Right atrium auricular region (tissue), 2 donors: Measurements from ENCODE around the gene SFSWAP. TPM values are rescaled to one million over a fixed set of nuclear protein-coding genes. Genes with fewer than 3 reads are reported as not detected.
"Not testable (repeated sequence)": the region's sequence is repeated elsewhere in the genome, so short reads cannot be mapped to it uniquely, and the experiment has no call there.

Experiments used
- DNase-seq: peaks from one replicate; pipeline ENCODE4 v3.0.0-alpha.2; 2019; ENCODE audit warnings: low spot score
- H3K27ac ChIP-seq, 2 donors: fragments of 200-600 bp; sonication (generic); 1 replicate in 1 of 2; 2 replicates in 1 of 2; pipeline ENCODE4 v1.5.1; 2016 to 2019
- H3K27me3 ChIP-seq, 2 donors: fragments of 200-600 bp; sonication (generic); one replicate each; pipeline versions ENCODE4 v1.5.1 to v1.6.0; 2017 to 2019
- H3K36me3 ChIP-seq: fragments of 200-600 bp; sonication (generic); one replicate; pipeline ENCODE4 v1.5.1; 2016
- H3K4me1 ChIP-seq, 2 donors: fragments of 200-600 bp; sonication (generic); one replicate each; pipeline versions ENCODE4 v1.5.1 to v1.6.0; 2017 to 2019
- H3K4me3 ChIP-seq, 2 donors: fragments of 200-600 bp; sonication (generic); 1 replicate in 1 of 2; 2 replicates in 1 of 2; pipeline ENCODE4 v1.5.1; 2017 to 2019; ENCODE audit warnings: mild to moderate bottlenecking in 1 of 2, moderate library complexity in 1 of 2
- H3K9me3 ChIP-seq, 2 donors: fragments of 200-600 bp; sonication (generic); one replicate each; pipeline ENCODE4 v1.5.1; 2019
- CTCF ChIP-seq, 2 donors: fragments of 200-600 bp; sonication (generic); IDR thresholded peaks; one replicate each; pipeline ENCODE4 v1.5.1; 2019; ENCODE audit warnings: antibody characterized with exemption in 2 of 2
- total RNA-seq, 2 donors: library from RNA; depleted of rRNA; stranded (reverse); fragments of >200 nt; gene quantifications; one replicate each; pipeline ENCODE4 v1.1.0, GENCODE V29; 2016

SFSWAP gene
- total RNA-seq, 2 donors from 2014 or later = 11.4 to 12.3 TPM

GRCh38 chr12:131736446-131737149 lies 25.7 kb downstream of the SFSWAP start:
- Histone ChIP-seq H3K4me3 (no peak overlapping the region), H3K9me3 (no peaks in the 10 kb centered on the region), H3K4me1 (no peaks in the 10 kb centered on the region), H3K36me3 (peaks cover 55% of the 10 kb centered on the region), H3K27ac (no peak overlapping the region), H3K27me3 (no peaks in the 10 kb centered on the region)
- DNase-seq = no peak
- TF ChIP-seq CTCF (IDR thresholded peaks at IDR 0.05) = no peak

- H3K27ac ChIP-seq = no peak overlapping the region
- H3K9me3 ChIP-seq = no peaks in the 10 kb centered on the region
- no peak for TF ChIP-seq CTCF (IDR thresholded peaks at IDR 0.05)
- no peak for DNase-seq
- H3K27me3 ChIP-seq = no peaks in the 10 kb centered on the region
- peaks cover 57% of the 10 kb centered on the region for H3K36me3 ChIP-seq
- H3K4me3 ChIP-seq = no peak overlapping the region
- H3K4me1 ChIP-seq = no peaks in the 10 kb centered on the region
These were observed 26.4 kb downstream of the SFSWAP start for GRCh38 chr12:131737150-131737827.

GRCh38 chr12:131738196-131738595 lies 27.3 kb downstream of the SFSWAP start:
- no peak overlapping the region for H3K27ac ChIP-seq
- H3K9me3 ChIP-seq = no peaks in the 10 kb centered on the region
- no peak for TF ChIP-seq CTCF (IDR thresholded peaks at IDR 0.05)
- peaks cover 57% of the 10 kb centered on the region for H3K36me3 ChIP-seq
- DNase-seq = no peak
- H3K27me3 ChIP-seq = no peaks in the 10 kb centered on the region
- no peak overlapping the region for H3K4me3 ChIP-seq
- no peaks in the 10 kb centered on the region for H3K4me1 ChIP-seq

GRCh38 chr12:131740626-131741025 lies 29.7 kb downstream of the SFSWAP start:
- no peak for DNase-seq
- Histone ChIP-seq H3K27ac (no peak overlapping the region), H3K9me3 (no peaks in the 10 kb centered on the region), H3K27me3 (no peaks in the 10 kb centered on the region), H3K4me1 (no peaks in the 10 kb centered on the region), H3K36me3 (peaks cover 57% of the 10 kb centered on the region), H3K4me3 (no peak overlapping the region)
- TF ChIP-seq CTCF (IDR thresholded peaks at IDR 0.05) = no peak

- H3K9me3 ChIP-seq, H3K27ac ChIP-seq, H3K4me3 ChIP-seq, H3K4me1 ChIP-seq, H3K27me3 ChIP-seq: not testable (repeated sequence)
- peak; percentile 9 for DNase-seq
- H3K36me3 ChIP-seq = peaks cover 75% of the 10 kb centered on the region
These were observed 31.9 kb downstream of the SFSWAP start for GRCh38 chr12:131742761-131743160.

- not testable (repeated sequence) for H3K27ac ChIP-seq, H3K4me1 ChIP-seq, H3K9me3 ChIP-seq, H3K27me3 ChIP-seq, H3K4me3 ChIP-seq
- peak; percentile 11 for DNase-seq
- H3K36me3 ChIP-seq = peaks cover 75% of the 10 kb centered on the region
These were observed 32.5 kb downstream of the SFSWAP start for GRCh38 chr12:131743410-131743809.

GRCh38 chr12:131743880-131744279 lies 33.0 kb downstream of the SFSWAP start:
- H3K36me3 ChIP-seq = peaks cover 73% of the 10 kb centered on the region
- not testable (repeated sequence) for H3K4me1 ChIP-seq, H3K4me3 ChIP-seq, H3K9me3 ChIP-seq, H3K27ac ChIP-seq, H3K27me3 ChIP-seq, DNase-seq

- peaks cover 77% of the 10 kb centered on the region for H3K36me3 ChIP-seq
- H3K27me3 ChIP-seq, H3K27ac ChIP-seq, H3K4me3 ChIP-seq, H3K9me3 ChIP-seq, DNase-seq, H3K4me1 ChIP-seq: not testable (repeated sequence)
These were observed 33.8 kb downstream of the SFSWAP start for GRCh38 chr12:131744675-131745074.
